HCT116 (cell line): ENCODE results near the gene OPCML.

Source experiments
- CTCF ChIP-seq, 3 experiments: fragments of 200-600 bp in 1 of 3; sonication (generic) in 1 of 3; IDR thresholded peaks in 2 of 3; conservative IDR thresholded peaks in 1 of 3; 2 replicates each; pipeline ENCODE4 v1.5.1; 2012 to 2017; ENCODE audit warnings: low read depth in 2 of 3, low read length in 2 of 3, antibody characterized with exemption in 1 of 3, borderline replicate concordance in 1 of 3, control low read depth in 1 of 3, mild to moderate bottlenecking in 1 of 3, mixed read lengths in 1 of 3, mixed run types in 1 of 3, moderate library complexity in 1 of 3; ENCODE audit not compliant: insufficient read depth in 1 of 3
- EGR1 ChIP-seq: IDR thresholded peaks from 2 replicates; pipeline ENCODE4 v1.6.1; 2012; ENCODE audit warnings: low read depth
- EZH2 ChIP-seq: fragments of 200-600 bp; sonication (generic); IDR thresholded peaks from 2 replicates; pipeline ENCODE4 v1.6.1; 2017; ENCODE audit warnings: antibody characterized with exemption, mixed run types
- EZH2phosphoT487 ChIP-seq: fragments of 200-600 bp; IDR thresholded peaks from 2 replicates; pipeline ENCODE4 v1.6.1; 2018; ENCODE audit warnings: antibody characterized with exemption, borderline replicate concordance
- POLR2A ChIP-seq: IDR thresholded peaks from 2 replicates; pipeline ENCODE4 v1.7.0; 2011; ENCODE audit warnings: borderline replicate concordance; ENCODE audit not compliant: insufficient read depth, insufficient read length; ENCODE audit errors: extremely low read depth
- REST ChIP-seq: IDR thresholded peaks from 2 replicates; pipeline ENCODE4 v1.6.1; 2012; ENCODE audit warnings: low read depth
- SRF ChIP-seq: IDR thresholded peaks from 2 replicates; pipeline ENCODE4 v1.6.1; 2012; ENCODE audit warnings: low read depth
- ZFX ChIP-seq: fragments of 450-650 bp; IDR thresholded peaks from 2 replicates; pipeline ENCODE4 v1.6.1; 2017
- ZNF274 ChIP-seq: fragments of 200-500 bp; sonication (Bioruptor generic); IDR thresholded peaks from 2 replicates; pipeline ENCODE4 v1.6.1; 2014; ENCODE audit warnings: mild to moderate bottlenecking, low read depth, low read length, inconsistent platforms
- TF ChIP-seq, protein P1 (sequence below): IDR thresholded peaks from 2 replicates; pipeline ENCODE4 v1.6.1; 2012

DNA sequence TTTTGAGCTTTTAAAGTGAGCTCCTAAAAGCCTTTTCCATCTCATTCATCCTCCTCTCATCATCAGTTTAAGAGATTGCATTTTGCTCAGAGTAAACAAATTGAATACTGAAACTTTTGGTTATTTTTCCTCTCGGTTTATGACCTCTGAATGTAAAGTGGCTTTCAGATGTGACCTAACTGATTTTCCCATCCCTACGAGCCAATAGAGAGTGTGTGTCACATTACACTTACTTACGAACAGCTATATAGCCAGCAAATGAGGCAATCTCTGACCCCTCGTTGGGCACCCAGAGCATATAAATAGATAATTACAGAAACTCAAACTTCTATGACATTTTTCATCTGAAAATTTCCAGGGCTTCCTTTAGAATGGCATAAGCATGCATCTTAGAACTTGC is 317.7 kb downstream of the OPCML start:
- TF ChIP-seq CTCF (IDR thresholded peaks at IDR 0.05 in 2 of 3, conservative IDR thresholded peaks at IDR 0.05 in 1 of 3; ENCODE audit: borderline replicate concordance in 1 of 3, insufficient read depth in 1 of 3, low read depth in 2 of 3, low read length in 2 of 3) = no peak
- TF ChIP-seq REST = no peak
- TF ChIP-seq, protein P1, sequence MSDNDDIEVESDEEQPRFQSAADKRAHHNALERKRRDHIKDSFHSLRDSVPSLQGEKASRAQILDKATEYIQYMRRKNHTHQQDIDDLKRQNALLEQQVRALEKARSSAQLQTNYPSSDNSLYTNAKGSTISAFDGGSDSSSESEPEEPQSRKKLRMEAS = no peak
- no peak for TF ChIP-seq ZNF274
- no peak for TF ChIP-seq POLR2A
- TF ChIP-seq EZH2 = no peak
- no peak for TF ChIP-seq ZFX
- TF ChIP-seq EZH2phosphoT487 = no peak
- no peak for TF ChIP-seq EGR1
- TF ChIP-seq SRF = no peak
